ENCODE results near the gene TNS3.

GRCh38 chr7:47386273-47386835 lies 195.6 kb downstream of the TNS3 start:
- TF ChIP-seq CTCF (IDR thresholded peaks at IDR 0.05) (no peak), NRF1 (IDR thresholded peaks at IDR 0.05; ENCODE audit: low read depth, low read length) (no peak), REST (IDR thresholded peaks at IDR 0.05; ENCODE audit: low read depth, low read length) (no peak), TCF12 (IDR thresholded peaks at IDR 0.05) (no peak)

All from SK-N-SH (cell line).